Mucosa of stomach (tissue), 1 donor: ENCODE measurements around the gene NID2.

Source experiments
- H3K27me3 ChIP-seq: one replicate; pipeline ENCODE4 v1.7.0; 2013; ENCODE audit warnings: mild to moderate bottlenecking, low read length; ENCODE audit not compliant: control insufficient read depth, insufficient read depth
- H3K36me3 ChIP-seq: one replicate; pipeline ENCODE4 v1.7.0; 2013; ENCODE audit warnings: low read length; ENCODE audit not compliant: control insufficient read depth, insufficient read depth
- H3K4me1 ChIP-seq: one replicate; pipeline ENCODE4 v1.7.0; 2013; ENCODE audit warnings: mild to moderate bottlenecking, low read length; ENCODE audit not compliant: control insufficient read depth, insufficient read depth
- H3K4me3 ChIP-seq: one replicate; pipeline ENCODE4 v1.7.0; 2013; ENCODE audit warnings: low read length
- H3K9ac ChIP-seq: one replicate; pipeline ENCODE4 v1.7.0; 2013; ENCODE audit warnings: mild to moderate bottlenecking, low read length, moderate library complexity
- H3K9me3 ChIP-seq: one replicate; pipeline ENCODE4 v1.7.0; 2013; ENCODE audit warnings: mild to moderate bottlenecking, low read length, moderate library complexity; ENCODE audit not compliant: control insufficient read depth
- donor health status: Pancreatic carcinoma.

Gene NID2

DNA sequence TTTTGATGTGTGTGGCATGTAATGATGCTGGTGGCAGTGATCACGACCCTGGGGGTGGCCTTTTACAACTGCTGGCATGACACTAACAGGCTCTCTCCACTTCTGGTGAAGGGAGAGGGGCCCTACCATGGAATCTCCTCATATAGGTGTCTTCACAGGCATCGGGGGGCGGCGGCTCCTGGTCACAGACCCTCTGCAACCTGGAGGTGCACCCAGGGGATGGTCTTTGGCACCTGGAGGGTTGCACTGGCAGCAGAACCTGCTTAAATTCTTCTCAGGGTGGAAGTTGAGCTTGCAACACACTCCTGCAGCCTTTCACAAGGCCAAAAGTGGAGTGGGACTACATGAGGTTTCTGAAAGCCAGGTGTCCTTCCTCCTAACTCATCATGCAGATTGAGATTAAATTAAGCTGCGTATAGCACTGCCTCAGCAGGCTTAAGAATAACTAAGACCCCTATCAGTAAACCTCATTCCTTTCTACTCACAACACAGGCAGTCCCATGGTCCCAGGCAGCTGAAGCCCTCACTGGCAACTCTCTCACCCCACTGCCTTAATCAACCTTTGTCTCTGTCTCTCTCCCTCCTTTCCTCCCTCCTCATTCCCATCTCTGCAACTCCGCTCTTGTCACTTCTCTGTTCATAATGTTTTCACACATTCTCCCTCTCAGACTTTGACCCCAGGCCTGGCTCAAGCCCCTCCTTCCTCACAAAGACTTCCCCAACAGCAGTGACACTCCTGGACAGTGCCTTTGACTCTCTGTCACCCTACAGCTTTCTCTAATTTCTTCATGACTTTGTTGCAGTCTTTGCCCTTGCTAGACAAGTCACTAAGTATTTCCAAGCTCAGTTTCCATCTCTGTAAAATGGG lies 18.9 kb downstream of the NID2 start:
- Histone ChIP-seq H3K36me3 (no peaks in the 10 kb centered on the region), H3K9me3 (no peaks in the 10 kb centered on the region), H3K27me3 (no peaks in the 10 kb centered on the region), H3K9ac (no peak overlapping the region), H3K4me1 (peaks cover 11% of the 10 kb centered on the region), H3K4me3 (no peak overlapping the region)

DNA sequence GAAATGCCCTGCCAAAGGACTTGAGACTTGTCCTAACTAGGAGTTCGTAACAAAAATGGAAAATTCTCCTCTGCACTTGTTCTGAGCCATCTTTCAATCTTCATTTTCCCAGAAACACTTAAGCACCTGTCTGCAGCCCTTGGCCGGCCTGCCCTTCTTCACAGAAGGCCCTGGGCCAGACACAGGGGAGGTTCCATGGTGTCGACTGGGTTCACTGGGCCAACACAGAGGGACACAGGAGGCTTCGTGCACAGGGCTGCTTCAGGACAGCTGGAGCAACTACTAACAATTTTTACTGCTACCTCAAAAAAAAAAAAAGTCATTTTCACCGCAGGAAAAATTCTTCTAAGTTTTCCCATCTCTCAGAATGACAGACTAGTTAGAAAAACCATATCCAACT lies 19.6 kb downstream of the NID2 start:
- no peaks in the 10 kb centered on the region for H3K9me3 ChIP-seq
- H3K27me3 ChIP-seq, result no peaks in the 10 kb centered on the region
- no peak overlapping the region for H3K9ac ChIP-seq
- no peaks in the 10 kb centered on the region for H3K36me3 ChIP-seq
- peaks cover 15% of the 10 kb centered on the region for H3K4me1 ChIP-seq
- H3K4me3 ChIP-seq, result no peak overlapping the region

DNA sequence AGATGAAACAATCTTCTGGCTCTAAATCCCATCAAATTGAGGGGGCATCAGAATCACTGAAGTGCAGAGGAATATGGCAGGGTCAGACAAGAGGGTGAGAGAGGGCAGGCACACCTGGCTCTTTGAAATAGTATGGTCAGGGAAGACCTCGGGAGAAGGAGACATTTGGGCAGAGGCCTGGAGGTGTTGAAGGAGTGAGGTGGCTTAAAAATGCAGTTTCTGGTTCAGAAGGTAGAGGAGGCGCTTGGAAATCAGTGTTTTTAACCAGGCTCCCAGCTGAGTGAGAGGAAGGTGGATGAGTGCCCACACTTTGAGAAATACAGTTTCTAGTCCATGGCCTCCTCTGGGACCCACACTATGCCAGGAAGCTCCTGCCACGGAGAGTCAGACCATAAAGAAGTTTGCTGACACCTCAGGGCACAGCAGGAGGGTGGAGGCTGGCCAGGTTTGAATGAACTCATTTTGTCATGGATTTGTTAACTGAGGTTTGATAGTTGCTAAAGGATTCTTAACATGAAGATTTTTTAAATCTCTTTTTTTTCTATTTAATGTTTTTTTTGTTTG lies 20.1 kb downstream of the NID2 start:
- H3K9me3 ChIP-seq, result no peaks in the 10 kb centered on the region
- H3K4me1 ChIP-seq, result peaks cover 15% of the 10 kb centered on the region
- H3K4me3 ChIP-seq, result no peak overlapping the region
- no peak overlapping the region for H3K9ac ChIP-seq
- no peaks in the 10 kb centered on the region for H3K36me3 ChIP-seq
- no peaks in the 10 kb centered on the region for H3K27me3 ChIP-seq

DNA sequence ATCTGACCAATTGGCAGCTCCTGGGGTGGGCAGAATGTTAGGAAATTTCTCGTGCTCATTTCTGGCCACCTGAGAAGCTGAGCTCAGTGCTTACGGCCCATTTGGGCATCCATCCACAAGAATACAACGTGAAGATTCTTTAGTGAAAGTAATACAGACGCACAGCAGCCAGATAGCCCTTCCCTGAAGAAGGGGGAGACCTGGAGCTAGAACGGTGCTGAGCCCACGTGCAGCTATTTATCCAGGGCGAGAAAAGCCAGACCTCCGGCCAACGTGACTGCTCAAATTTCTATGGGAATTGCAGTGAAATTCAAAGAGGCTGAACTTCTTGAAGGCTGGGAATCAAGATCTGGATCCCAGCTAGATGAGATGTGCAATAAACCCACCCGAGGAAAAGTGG lies 20.7 kb downstream of the NID2 start:
- Histone ChIP-seq H3K9me3 (no peaks in the 10 kb centered on the region), H3K4me1 (peaks cover 15% of the 10 kb centered on the region), H3K9ac (no peak overlapping the region), H3K36me3 (no peaks in the 10 kb centered on the region), H3K4me3 (no peak overlapping the region), H3K27me3 (no peaks in the 10 kb centered on the region)

DNA sequence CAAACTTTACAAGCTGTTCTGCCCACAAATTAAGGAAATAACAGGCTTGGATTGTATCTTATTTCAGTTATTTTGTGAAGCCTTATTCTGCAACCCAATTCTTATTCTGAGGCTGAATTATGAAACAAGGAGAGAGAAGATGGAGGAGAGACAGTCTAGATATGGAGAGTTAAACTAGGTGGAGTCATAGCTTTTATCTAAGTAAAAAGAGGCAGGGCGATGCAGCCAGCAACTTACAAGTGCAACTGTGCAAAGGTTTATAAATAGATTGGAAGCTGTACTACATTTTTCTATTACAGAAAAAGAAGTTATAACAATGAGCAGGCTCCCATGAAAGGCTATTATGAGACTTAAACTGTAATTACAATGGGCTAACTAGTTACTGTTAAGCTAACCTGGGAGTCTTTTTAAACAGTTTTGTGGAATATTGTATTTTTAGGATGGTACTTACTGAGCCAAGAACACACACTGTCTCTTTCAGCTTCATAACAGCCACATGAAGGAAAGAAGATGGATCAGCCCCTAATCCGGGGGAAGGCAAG lies 22.4 kb downstream of the NID2 start:
- H3K4me1 ChIP-seq, result peaks cover 15% of the 10 kb centered on the region
- no peak overlapping the region for H3K9ac ChIP-seq
- H3K4me3 ChIP-seq, result no peak overlapping the region
- H3K36me3 ChIP-seq, result no peaks in the 10 kb centered on the region
- H3K9me3 ChIP-seq, result no peaks in the 10 kb centered on the region
- no peaks in the 10 kb centered on the region for H3K27me3 ChIP-seq

DNA sequence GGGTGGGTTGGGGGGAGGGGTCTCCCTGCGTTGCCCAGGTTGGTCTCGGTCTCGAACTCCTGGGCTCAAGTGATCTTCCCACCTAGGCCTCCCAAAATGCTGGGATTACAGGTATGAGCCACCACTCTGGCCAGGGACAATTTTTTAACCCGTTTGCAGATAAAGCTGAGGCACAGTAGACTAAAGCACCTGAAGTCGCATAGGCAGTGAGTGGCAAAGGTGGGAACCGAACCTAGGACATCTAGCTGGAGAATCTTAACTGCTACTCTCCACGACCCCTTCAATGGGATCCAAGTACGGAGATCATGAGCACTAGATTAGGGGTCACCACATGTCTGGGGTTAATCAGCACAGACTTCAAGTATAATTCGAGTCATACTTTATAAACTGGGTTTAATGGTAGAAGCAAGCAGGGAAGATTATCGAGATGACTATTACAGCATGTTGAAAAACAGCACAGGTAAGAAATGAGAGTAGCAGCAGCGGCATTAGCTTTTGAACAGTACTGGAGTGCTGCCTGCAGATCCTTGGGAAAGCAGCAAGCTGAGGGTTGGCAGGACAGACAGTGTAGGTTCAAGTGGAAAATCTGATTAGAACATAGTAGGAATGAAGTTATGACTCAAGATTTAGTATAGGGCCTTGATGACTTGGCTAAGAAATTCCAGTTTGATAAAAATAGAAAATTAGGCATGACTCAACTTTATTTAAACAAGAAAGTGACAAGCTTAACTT lies 23.9 kb downstream of the NID2 start:
- Histone ChIP-seq H3K4me1 (peaks cover 15% of the 10 kb centered on the region), H3K27me3 (no peaks in the 10 kb centered on the region), H3K9me3 (no peaks in the 10 kb centered on the region), H3K36me3 (no peaks in the 10 kb centered on the region), H3K9ac (no peak overlapping the region), H3K4me3 (no peak overlapping the region)

DNA sequence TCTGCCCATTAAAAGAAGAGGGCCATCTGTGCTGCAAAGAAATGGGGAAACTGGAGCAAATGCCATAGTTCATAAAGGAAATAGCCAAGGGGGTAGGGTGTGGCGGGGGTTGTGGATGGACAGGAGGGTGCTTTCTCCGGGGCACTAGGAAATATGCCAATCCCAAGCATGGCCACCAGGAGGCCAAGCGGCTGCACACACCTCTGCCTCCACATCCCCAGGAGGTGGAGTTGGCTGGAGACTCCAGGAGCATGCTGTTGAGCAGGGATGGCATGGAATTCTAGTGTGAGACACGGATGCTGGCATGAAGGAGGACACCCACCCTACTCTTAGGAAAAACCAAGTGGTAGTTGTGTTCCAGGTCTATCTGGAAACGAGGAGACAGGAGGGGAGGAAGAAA lies 25.2 kb downstream of the NID2 start:
- Histone ChIP-seq H3K9ac (no peak overlapping the region), H3K27me3 (no peaks in the 10 kb centered on the region), H3K4me3 (no peak overlapping the region), H3K36me3 (no peaks in the 10 kb centered on the region), H3K9me3 (no peaks in the 10 kb centered on the region), H3K4me1 (peaks cover 15% of the 10 kb centered on the region)

DNA sequence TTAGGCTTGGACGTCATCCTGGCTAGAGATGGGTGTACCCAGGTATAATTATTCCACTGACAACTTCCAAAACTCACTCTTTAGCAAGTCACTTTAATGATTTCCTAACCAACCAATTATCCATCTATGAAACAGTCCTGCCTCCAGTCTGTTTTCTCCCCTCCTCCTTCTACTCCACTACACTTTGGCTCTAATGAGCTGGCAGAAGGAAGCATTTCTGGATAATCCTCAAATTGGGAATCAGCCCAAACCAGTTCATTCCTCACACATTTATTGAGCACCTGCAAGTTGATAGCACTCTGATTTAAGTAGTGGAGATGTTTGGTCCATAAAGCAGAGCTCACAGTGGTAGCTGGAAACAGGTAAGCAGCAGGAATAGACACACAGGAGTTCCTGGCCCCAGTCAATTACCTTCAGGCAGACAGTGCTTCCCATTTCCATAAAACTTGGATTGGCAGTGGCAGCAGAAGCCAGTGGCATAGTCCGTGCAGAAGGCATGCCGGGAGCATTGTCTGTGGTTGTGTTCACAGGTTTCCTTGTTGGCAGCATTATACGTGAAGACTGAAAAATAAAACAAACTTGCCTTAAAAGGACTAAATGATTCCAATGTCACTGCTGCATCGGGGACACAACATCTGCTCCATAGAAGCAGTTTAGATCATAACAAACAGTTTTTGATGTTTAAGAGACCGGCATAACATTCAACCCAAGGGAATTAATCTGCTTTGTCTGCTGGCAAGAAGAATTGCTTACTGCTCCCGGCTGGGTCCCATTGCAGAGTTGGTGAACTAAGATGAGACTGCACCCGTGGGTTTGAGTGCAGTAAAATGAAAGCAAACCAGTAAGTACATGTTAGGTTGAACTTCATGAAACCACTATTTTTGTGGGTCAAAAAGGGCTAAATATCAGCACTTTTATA lies 26.2 kb downstream of the NID2 start:
- Histone ChIP-seq H3K36me3 (no peaks in the 10 kb centered on the region), H3K9me3 (no peaks in the 10 kb centered on the region), H3K9ac (no peak overlapping the region), H3K4me1 (peaks cover 15% of the 10 kb centered on the region), H3K27me3 (no peaks in the 10 kb centered on the region), H3K4me3 (no peak overlapping the region)

DNA sequence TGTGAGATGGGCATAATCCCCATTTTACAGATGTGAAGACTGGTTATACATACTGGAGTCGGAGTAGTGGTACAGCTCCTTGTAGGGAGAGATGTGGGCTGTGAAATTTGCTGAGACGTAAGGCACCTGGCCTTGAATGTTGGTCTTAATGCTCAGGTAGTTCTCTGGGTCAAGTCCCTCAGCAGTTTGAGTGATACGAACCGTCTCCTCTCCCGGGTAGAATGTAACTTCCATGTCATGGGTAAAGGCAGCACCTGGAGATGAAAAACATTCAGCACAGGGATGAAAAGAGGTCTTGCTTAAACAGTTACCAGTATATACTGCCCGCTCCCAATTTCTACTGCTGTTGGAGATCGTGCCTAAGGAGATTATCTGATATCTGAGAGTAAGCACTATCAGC lies 28.3 kb downstream of the NID2 start:
- no peak overlapping the region for H3K9ac ChIP-seq
- no peaks in the 10 kb centered on the region for H3K9me3 ChIP-seq
- H3K4me1 ChIP-seq, result peaks cover 11% of the 10 kb centered on the region
- no peaks in the 10 kb centered on the region for H3K27me3 ChIP-seq
- no peaks in the 10 kb centered on the region for H3K36me3 ChIP-seq
- no peak overlapping the region for H3K4me3 ChIP-seq

DNA sequence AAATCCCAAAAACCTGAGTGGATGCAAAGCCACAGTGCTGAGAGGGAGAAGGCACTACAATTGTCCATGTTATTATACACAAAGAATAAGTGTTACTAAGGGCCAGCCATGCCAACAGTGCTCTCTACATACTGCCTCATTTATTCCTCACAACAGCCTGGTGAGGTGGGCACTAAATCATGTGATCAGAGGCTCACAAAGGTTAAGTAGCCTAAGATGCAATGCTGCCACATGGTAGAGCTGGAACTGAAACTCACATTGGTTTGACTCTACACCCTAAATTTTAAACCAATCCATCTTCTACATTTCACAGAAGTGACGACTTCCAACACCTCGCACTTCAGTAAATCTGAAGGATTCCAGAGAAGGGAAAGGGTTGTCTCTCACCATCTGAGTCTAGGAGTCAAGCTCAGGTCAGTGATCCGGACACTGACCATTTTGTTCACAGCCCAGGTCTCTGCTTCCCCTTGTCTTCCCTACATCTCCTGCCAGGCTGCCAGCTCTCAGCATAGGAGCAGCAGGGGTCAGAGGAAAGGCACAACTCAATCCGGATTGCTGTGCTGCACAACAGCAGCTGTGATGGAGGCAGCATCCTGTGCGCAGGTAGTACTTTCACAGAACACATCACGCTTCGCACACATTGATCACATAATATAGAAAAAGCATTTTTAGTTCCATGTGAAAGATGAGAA lies 29.6 kb downstream of the NID2 start:
- no peaks in the 10 kb centered on the region for H3K36me3 ChIP-seq
- H3K9ac ChIP-seq, result no peak overlapping the region
- H3K4me3 ChIP-seq, result no peak overlapping the region
- H3K4me1 ChIP-seq, result no peaks in the 10 kb centered on the region
- no peaks in the 10 kb centered on the region for H3K27me3 ChIP-seq
- H3K9me3 ChIP-seq, result no peaks in the 10 kb centered on the region

DNA sequence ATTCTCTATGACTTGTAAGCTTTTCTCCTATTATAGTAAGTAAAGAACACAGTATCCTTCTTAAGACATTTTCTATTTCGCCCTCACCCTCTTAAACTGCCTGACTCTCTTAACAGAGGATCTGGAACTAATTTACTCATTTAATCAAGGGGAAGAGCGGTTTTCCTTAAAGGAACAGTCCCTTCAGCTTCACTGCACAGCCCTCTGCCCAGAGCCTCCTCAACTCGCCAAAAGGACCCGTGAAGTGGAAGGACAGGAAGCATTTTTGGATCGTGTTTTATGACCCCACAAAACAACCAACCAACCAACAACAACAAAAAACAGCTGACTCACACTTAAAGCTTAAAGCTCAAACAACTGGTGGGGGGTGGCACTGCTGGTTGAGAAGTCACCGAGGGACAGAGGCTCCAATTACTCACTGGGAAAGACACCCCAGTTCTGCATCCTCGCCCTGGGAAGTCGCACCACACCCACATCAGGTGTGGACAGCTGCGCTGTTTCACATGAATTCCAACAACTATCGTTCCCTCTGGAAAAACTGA lies 35.7 kb downstream of the NID2 start:
- H3K9ac ChIP-seq, result no peak overlapping the region
- H3K9me3 ChIP-seq, result no peaks in the 10 kb centered on the region
- H3K36me3 ChIP-seq, result no peaks in the 10 kb centered on the region
- H3K4me3 ChIP-seq, result no peak overlapping the region
- H3K4me1 ChIP-seq, result no peaks in the 10 kb centered on the region
- H3K27me3 ChIP-seq, result no peaks in the 10 kb centered on the region
